A549 (cell line): Measurements from ENCODE around the gene BNC1. TPM values are rescaled to one million over a fixed set of nuclear protein-coding genes. Genes with fewer than 3 reads are reported as not detected.

ENCODE experiments used
- ATAC-seq, 2 experiments: fragments of 200-7000 bp in 1 of 2; fragments of >200 bp in 1 of 2; cut with Nextera tagmentation in 1 of 2; cut with Tn5 transposase in 1 of 2; 3 replicates each; pipeline versions ENCODE4 v1.8.0 to v1.9.1; 2018 to 2020; ENCODE audit warnings: mild to moderate bottlenecking in 1 of 2, moderate library complexity in 1 of 2
- CTCF ChIA-PET: fragments of 300-600 bp; sonication (Branson Sonifier 250); formaldehyde crosslinking; extraction: SDS; loops from one replicate; lab custom pipeline; 2021; ENCODE audit warnings: antibody characterized with exemption, inconsistent platforms; lab: Yijun Ruan, JAX
- POLR2A ChIA-PET: fragments of 350-600 bp; formaldehyde crosslinking; extraction: SDS; loops from one replicate; lab custom pipeline; 2021; ENCODE audit warnings: antibody characterized with exemption, inconsistent platforms; lab: Yijun Ruan, JAX
- DNase-seq, 2 experiments: peaks; one replicate each; pipeline versions ENCODE4 v3.0.0 to v3.0.0-alpha.2; 2011 to 2016; ENCODE audit warnings: low read depth in 1 of 2, low spot score in 1 of 2
- FAIRE-seq: peaks from 2 replicates; lab custom pipeline; 2011; peaks lifted over from hg19 to GRCh38; lab: Jason Lieb, UNC
- H3K27ac ChIP-seq, 2 experiments: fragments of >200 bp; sonication (Bioruptor Twin); formaldehyde crosslinking; 3 replicates each; pipeline ENCODE4 v1.5.1; 2016 to 2017
- H3K4me1 ChIP-seq: fragments of >200 bp; sonication (Bioruptor Twin); formaldehyde crosslinking; 3 replicates; pipeline ENCODE4 v1.6.1; 2016
- H3K4me2 ChIP-seq: fragments of >200 bp; sonication (Bioruptor Twin); formaldehyde crosslinking; 3 replicates; pipeline ENCODE4 v1.6.1; 2016
- H3K4me3 ChIP-seq: fragments of >200 bp; sonication (Bioruptor Twin); formaldehyde crosslinking; 3 replicates; pipeline ENCODE4 v1.5.1; 2016
- H3K9me3 ChIP-seq: fragments of >200 bp; sonication (Bioruptor Twin); formaldehyde crosslinking; 3 replicates; pipeline ENCODE4 v1.6.1; 2016
- CBX2 ChIP-seq: fragments of 200-600 bp; sonication (generic); IDR thresholded peaks from 2 replicates; pipeline ENCODE4 v1.6.1; 2016; ENCODE audit warnings: low read depth, mild to moderate bottlenecking, borderline replicate concordance
- CEBPB ChIP-seq, 2 experiments: fragments of >200 bp in 1 of 2; sonication (Bioruptor Twin) in 1 of 2; formaldehyde crosslinking in 1 of 2; IDR thresholded peaks; 2 replicates each; pipeline ENCODE4 v1.6.1; 2012 to 2016
- CHD2 ChIP-seq: fragments of 150-350 bp; IDR thresholded peaks from 2 replicates; pipeline ENCODE4 v1.6.1; 2014; ENCODE audit warnings: low read length; ENCODE audit not compliant: partially characterized antibody
- CHD4 ChIP-seq: fragments of 200-600 bp; sonication (generic); IDR thresholded peaks from 2 replicates; pipeline ENCODE4 v1.6.1; 2016; ENCODE audit warnings: antibody characterized with exemption, mild to moderate bottlenecking, borderline replicate concordance
- EHMT2 ChIP-seq: fragments of 200-600 bp; sonication (generic); IDR thresholded peaks from 2 replicates; pipeline ENCODE4 v1.6.1; 2016; ENCODE audit warnings: antibody characterized with exemption, low read depth, mild to moderate bottlenecking, moderate library complexity
- EP300 ChIP-seq, 2 experiments: fragments of >200 bp; sonication (Bioruptor Twin); formaldehyde crosslinking; IDR thresholded peaks; 2 replicates in 1 of 2; 3 replicates in 1 of 2; pipeline ENCODE4 v1.6.1; 2016 to 2017
- FOSL2 ChIP-seq, 2 experiments: fragments of 450-650 bp in 1 of 2; fragments of >200 bp in 1 of 2; sonication (Bioruptor Twin) in 1 of 2; formaldehyde crosslinking; IDR thresholded peaks; 2 replicates each; pipeline versions ENCODE4 v1.5.0 to v1.6.1; 2016 to 2020; ENCODE audit warnings: mild to moderate bottlenecking in 1 of 2, moderate library complexity in 1 of 2
- HOXA7 ChIP-seq: fragments of 250-450 bp; sonication (Bioruptor Pico); IDR thresholded peaks from 2 replicates; pipeline ENCODE4 v1.5.0; 2020; ENCODE audit warnings: mild to moderate bottlenecking, moderate library complexity
- HOXB5 ChIP-seq: fragments of 250-450 bp; sonication (Bioruptor Pico); IDR thresholded peaks from 2 replicates; pipeline ENCODE4 v1.5.0; 2020; ENCODE audit warnings: mild to moderate bottlenecking, moderate library complexity
- JUNB ChIP-seq: fragments of >200 bp; sonication (Bioruptor Twin); formaldehyde crosslinking; IDR thresholded peaks from 2 replicates; pipeline ENCODE4 v1.6.1; 2016
- KDM5A ChIP-seq: fragments of 200-600 bp; sonication (generic); IDR thresholded peaks from 2 replicates; pipeline ENCODE4 v1.6.1; 2016; ENCODE audit warnings: antibody characterized with exemption, mild to moderate bottlenecking
- MAZ ChIP-seq: fragments of 150-350 bp; IDR thresholded peaks from 2 replicates; pipeline ENCODE4 v1.6.1; 2014; ENCODE audit warnings: antibody characterized with exemption, low read depth, low read length, borderline replicate concordance
- MYC ChIP-seq: IDR thresholded peaks from 2 replicates; pipeline ENCODE4 v1.6.1; 2012; ENCODE audit warnings: mild to moderate bottlenecking, inconsistent platforms, low read length, improper control_type of control experiment, borderline replicate concordance
- NPAS2 ChIP-seq: fragments of 250-450 bp; sonication (Bioruptor Pico); IDR thresholded peaks from 2 replicates; pipeline ENCODE4 v1.8.0; 2022; ENCODE audit warnings: mild to moderate bottlenecking, moderate library complexity, borderline replicate concordance
- NR3C1 ChIP-seq: fragments of >200 bp; sonication (Bioruptor Twin); formaldehyde crosslinking; IDR thresholded peaks from 3 replicates; pipeline ENCODE4 v1.6.1; 2017
- POLR2AphosphoS2 ChIP-seq: conservative IDR thresholded peaks from 2 replicates; pipeline ENCODE4 v1.6.1; 2012; ENCODE audit warnings: low read length, improper control_type of control experiment, inconsistent platforms
- RAD21 ChIP-seq, 2 experiments: fragments of >200 bp in 1 of 2; sonication (Bioruptor Twin) in 1 of 2; formaldehyde crosslinking in 1 of 2; IDR thresholded peaks in 1 of 2; conservative IDR thresholded peaks in 1 of 2; 2 replicates in 1 of 2; 3 replicates in 1 of 2; pipeline ENCODE4 v1.6.1; 2012 to 2018; ENCODE audit warnings: inconsistent platforms in 1 of 2
- RARB ChIP-seq: fragments of 250-450 bp; sonication (Bioruptor Pico); IDR thresholded peaks from 2 replicates; pipeline ENCODE4 v1.8.0; 2021; ENCODE audit warnings: mild to moderate bottlenecking, moderate library complexity
- RCOR1 ChIP-seq: fragments of 150-350 bp; IDR thresholded peaks from 2 replicates; pipeline ENCODE4 v1.6.1; 2014; ENCODE audit warnings: antibody characterized with exemption, low read length, low read depth
- TFCP2L1 ChIP-seq: fragments of 250-450 bp; sonication (Bioruptor Pico); IDR thresholded peaks from 2 replicates; pipeline ENCODE4 v1.5.0; 2021; ENCODE audit warnings: mild to moderate bottlenecking
- TP53 ChIP-seq: fragments of 250-450 bp; sonication (Bioruptor Pico); IDR thresholded peaks from 2 replicates; pipeline ENCODE4 v1.5.0; 2021; ENCODE audit warnings: mild to moderate bottlenecking, moderate library complexity
- ZC3H11A ChIP-seq: fragments of 450-650 bp; IDR thresholded peaks from 2 replicates; pipeline ENCODE4 v1.6.1; 2014; ENCODE audit warnings: antibody characterized with exemption, mild to moderate bottlenecking
- ZSCAN20 ChIP-seq: fragments of 250-450 bp; sonication (Bioruptor Pico); IDR thresholded peaks from 2 replicates; pipeline ENCODE4 v1.8.0; 2022; ENCODE audit warnings: mild to moderate bottlenecking, moderate library complexity
- WGBS: methylation state at CpG from one replicate; pipeline ENCODE4 v1.1.6; 2017; ENCODE audit errors: missing lambda C conversion rate; 5-methylcytosine and 5-hydroxymethylcytosine counted together
- polyA plus RNA-seq, 4 experiments: library from polyadenylated mRNA; depleted of rRNA in 3 of 4; stranded (reverse); fragments of >200 nt; fragmentation: RNase III in 1 of 4; extraction: RNeasy Plus Mini Kit Qiagen cat#74134 plus additional on column Dnase treatment in 1 of 4; gene quantifications; 2 replicates in 3 of 4; 3 replicates in 1 of 4; pipeline ENCODE4 v1.2.3, GENCODE V29; 2011 to 2017
- TF ChIP-seq, protein P1 (sequence below): fragments of 150-350 bp; IDR thresholded peaks from 2 replicates; pipeline ENCODE4 v1.6.1; 2014; ENCODE audit warnings: low read depth, mild to moderate bottlenecking, low read length
- TF ChIP-seq, protein P2 (sequence below): IDR thresholded peaks from 2 replicates; pipeline ENCODE4 v1.6.1; 2012
- TF ChIP-seq, protein P3 (sequence below): fragments of 200-600 bp; sonication (generic); IDR thresholded peaks from 2 replicates; pipeline ENCODE4 v1.6.1; 2016; ENCODE audit warnings: antibody characterized with exemption, mild to moderate bottlenecking, moderate library complexity

BNC1 gene
- polyA plus RNA-seq, 2 of the 4 experiments (the other 2 are of a cell fraction): 0.22 to 0.44 TPM

DNA sequence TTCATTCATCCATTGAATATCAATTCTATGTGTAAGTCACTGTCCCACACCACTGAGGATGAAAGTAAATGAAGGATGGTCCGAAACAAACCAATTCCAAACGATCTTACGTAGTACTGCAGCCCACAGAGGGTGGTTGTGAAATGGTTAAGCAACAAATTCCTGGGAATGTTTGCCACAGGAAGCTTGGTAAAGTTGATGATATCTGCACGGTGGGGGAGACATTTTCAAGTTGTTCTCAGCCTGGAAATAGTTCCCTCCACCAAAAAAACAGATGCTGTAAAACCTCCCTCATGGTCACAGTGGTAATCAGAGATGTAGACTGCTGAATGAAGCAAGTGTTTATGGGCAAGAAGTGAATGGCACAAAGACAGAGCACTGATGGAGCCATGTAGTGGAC is 35.9 kb upstream of the BNC1 start:
- Histone ChIP-seq H3K4me1 (peaks cover 34% of the 10 kb centered on the region), H3K4me3 (no peak overlapping the region), H3K4me2 (peak overlapping the region; percentile 39), H3K9me3 (no peaks in the 10 kb centered on the region), H3K27ac (peak overlapping the region; percentile 31 to 36; a peak in 5 of 6 replicates)
- ChIA-PET CTCF (interaction anchor here (3.2 kb wide), 1 partner anchor 72 kb away, joined by 13 read pairs; no protein-coding TSS in a partner anchor), POLR2A (no interaction called here)
- ATAC-seq: no peak
- FAIRE-seq: peak; percentile 46
- peak in 1 of 2 experiments; percentile 42 for DNase-seq
- TF ChIP-seq RARB (CRISPR knock-in tag) (no peak), EHMT2 (no peak), CEBPB (IDR thresholded peaks at IDR 0.05) (peak in 1 of 2 experiments; percentile 59; a peak in 1 of 4 replicates), RAD21 (conservative IDR thresholded peaks at IDR 0.05 in 1 of 2, IDR thresholded peaks at IDR 0.05 in 1 of 2) (no peak), POLR2AphosphoS2 (no peak), NR3C1 (no peak)
- 58% methylated on average over 4 of the region's 4 CpGs for WGBS

DNA sequence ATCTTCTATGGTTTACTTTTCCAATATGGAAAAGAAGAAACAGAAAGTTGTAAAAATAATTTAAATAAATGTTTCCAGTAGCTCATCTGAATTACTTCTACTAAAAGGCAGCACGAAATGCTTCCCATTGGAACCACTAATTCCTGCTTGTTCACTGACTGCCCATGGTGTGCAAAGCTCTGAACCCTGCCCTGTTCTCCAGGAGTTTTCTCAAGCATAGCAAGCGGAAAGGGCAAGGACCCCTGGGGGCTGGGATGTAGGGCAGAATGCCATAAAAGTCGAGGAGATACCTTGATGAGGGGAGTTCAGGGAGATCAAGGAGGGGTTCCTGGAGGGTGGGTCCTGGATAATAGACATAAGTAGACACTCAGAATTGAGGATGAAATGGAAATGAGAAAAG is 35.3 kb upstream of the BNC1 start:
- DNase-seq (no peak), ATAC-seq (no peak), FAIRE-seq (no peak)
- CTCF ChIA-PET: interaction anchor here (3.2 kb wide), 1 partner anchor 71 kb away, joined by 13 read pairs; no protein-coding TSS in a partner anchor
- TF ChIP-seq EP300 (IDR thresholded peaks at IDR 0.05) (no peak), CBX2 (no peak), TP53 (CRISPR knock-in tag) (no peak), JUNB (no peak), MAZ (no peak), KDM5A (no peak), RAD21 (conservative IDR thresholded peaks at IDR 0.05 in 1 of 2, IDR thresholded peaks at IDR 0.05 in 1 of 2) (no peak), HOXB5 (CRISPR knock-in tag) (no peak), NPAS2 (CRISPR knock-in tag) (no peak), FOSL2 (IDR thresholded peaks at IDR 0.05) (no peak), FOSL2 (CRISPR knock-in tag; IDR thresholded peaks at IDR 0.05) (no peak), ZC3H11A (no peak)
- Histone ChIP-seq H3K9me3 (no peaks in the 10 kb centered on the region), H3K27ac (no peak overlapping the region), H3K4me2 (no peak overlapping the region), H3K4me1 (peaks cover 34% of the 10 kb centered on the region), H3K4me3 (no peak overlapping the region)
- POLR2A ChIA-PET: no interaction called here
- WGBS: 47% methylated on average over 3 of the region's 3 CpGs

DNA sequence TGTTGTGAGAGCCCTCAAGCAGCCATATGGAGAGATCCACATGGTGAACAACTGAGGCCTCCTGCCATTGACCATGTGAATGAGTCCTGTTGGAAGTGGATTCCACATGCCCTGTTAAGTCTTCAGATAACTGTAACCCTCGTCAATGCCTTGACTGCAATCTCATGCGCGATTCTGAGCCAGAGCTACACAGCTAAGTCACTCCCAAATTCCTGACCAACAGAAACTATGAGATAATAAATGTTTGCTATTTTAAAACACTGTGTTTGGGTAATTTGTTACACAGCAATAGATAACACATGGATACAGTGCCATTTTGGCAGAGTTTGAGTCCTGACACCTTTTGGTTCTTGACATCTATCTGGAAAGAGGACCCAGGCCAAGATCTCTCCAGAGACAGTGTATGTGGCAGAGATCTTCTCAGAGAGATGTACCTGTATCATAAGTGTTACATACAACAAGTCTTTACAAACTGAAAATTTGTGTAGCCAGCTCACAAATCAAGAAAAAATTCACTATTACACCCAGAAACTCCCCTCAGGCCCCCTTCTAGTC is 34.5 kb upstream of the BNC1 start:
- no peak for DNase-seq
- ChIA-PET POLR2A (no interaction called here), CTCF (interaction anchor here (1.0 to 3.2 kb wide), 4 partner anchors 8 to 70 kb away, joined by 3 to 13 read pairs (median 6); no protein-coding TSS in a partner anchor)
- no peak for ATAC-seq
- Histone ChIP-seq H3K9me3 (no peaks in the 10 kb centered on the region), H3K4me3 (no peak overlapping the region), H3K27ac (no peak overlapping the region), H3K4me1 (peaks cover 31% of the 10 kb centered on the region), H3K4me2 (no peak overlapping the region)
- 84% methylated on average over 3 of the region's 3 CpGs for WGBS
- FAIRE-seq: peak; percentile 67
- TF ChIP-seq HOXA7 (CRISPR knock-in tag) (no peak), RAD21 (conservative IDR thresholded peaks at IDR 0.05 in 1 of 2, IDR thresholded peaks at IDR 0.05 in 1 of 2) (no peak), ZSCAN20 (CRISPR knock-in tag) (no peak), KDM5A (no peak), POLR2AphosphoS2 (no peak), CHD2 (no peak), MYC (no peak), HOXB5 (CRISPR knock-in tag) (no peak), TFCP2L1 (CRISPR knock-in tag) (no peak), RCOR1 (no peak), ZC3H11A (no peak), MAZ (no peak), CEBPB (IDR thresholded peaks at IDR 0.05) (no peak), CHD4 (no peak)
- TF ChIP-seq, protein P1, sequence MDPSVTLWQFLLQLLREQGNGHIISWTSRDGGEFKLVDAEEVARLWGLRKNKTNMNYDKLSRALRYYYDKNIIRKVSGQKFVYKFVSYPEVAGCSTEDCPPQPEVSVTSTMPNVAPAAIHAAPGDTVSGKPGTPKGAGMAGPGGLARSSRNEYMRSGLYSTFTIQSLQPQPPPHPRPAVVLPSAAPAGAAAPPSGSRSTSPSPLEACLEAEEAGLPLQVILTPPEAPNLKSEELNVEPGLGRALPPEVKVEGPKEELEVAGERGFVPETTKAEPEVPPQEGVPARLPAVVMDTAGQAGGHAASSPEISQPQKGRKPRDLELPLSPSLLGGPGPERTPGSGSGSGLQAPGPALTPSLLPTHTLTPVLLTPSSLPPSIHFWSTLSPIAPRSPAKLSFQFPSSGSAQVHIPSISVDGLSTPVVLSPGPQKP: no peak
- TF ChIP-seq, protein P2, sequence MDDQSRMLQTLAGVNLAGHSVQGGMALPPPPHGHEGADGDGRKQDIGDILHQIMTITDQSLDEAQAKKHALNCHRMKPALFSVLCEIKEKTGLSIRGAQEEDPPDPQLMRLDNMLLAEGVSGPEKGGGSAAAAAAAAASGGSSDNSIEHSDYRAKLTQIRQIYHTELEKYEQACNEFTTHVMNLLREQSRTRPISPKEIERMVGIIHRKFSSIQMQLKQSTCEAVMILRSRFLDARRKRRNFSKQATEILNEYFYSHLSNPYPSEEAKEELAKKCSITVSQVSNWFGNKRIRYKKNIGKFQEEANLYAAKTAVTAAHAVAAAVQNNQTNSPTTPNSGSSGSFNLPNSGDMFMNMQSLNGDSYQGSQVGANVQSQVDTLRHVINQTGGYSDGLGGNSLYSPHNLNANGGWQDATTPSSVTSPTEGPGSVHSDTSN: no peak
- TF ChIP-seq, protein P3, sequence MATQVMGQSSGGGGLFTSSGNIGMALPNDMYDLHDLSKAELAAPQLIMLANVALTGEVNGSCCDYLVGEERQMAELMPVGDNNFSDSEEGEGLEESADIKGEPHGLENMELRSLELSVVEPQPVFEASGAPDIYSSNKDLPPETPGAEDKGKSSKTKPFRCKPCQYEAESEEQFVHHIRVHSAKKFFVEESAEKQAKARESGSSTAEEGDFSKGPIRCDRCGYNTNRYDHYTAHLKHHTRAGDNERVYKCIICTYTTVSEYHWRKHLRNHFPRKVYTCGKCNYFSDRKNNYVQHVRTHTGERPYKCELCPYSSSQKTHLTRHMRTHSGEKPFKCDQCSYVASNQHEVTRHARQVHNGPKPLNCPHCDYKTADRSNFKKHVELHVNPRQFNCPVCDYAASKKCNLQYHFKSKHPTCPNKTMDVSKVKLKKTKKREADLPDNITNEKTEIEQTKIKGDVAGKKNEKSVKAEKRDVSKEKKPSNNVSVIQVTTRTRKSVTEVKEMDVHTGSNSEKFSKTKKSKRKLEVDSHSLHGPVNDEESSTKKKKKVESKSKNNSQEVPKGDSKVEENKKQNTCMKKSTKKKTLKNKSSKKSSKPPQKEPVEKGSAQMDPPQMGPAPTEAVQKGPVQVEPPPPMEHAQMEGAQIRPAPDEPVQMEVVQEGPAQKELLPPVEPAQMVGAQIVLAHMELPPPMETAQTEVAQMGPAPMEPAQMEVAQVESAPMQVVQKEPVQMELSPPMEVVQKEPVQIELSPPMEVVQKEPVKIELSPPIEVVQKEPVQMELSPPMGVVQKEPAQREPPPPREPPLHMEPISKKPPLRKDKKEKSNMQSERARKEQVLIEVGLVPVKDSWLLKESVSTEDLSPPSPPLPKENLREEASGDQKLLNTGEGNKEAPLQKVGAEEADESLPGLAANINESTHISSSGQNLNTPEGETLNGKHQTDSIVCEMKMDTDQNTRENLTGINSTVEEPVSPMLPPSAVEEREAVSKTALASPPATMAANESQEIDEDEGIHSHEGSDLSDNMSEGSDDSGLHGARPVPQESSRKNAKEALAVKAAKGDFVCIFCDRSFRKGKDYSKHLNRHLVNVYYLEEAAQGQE: no peak
